Measurements from ENCODE around the gene BCAS1.

DNA sequence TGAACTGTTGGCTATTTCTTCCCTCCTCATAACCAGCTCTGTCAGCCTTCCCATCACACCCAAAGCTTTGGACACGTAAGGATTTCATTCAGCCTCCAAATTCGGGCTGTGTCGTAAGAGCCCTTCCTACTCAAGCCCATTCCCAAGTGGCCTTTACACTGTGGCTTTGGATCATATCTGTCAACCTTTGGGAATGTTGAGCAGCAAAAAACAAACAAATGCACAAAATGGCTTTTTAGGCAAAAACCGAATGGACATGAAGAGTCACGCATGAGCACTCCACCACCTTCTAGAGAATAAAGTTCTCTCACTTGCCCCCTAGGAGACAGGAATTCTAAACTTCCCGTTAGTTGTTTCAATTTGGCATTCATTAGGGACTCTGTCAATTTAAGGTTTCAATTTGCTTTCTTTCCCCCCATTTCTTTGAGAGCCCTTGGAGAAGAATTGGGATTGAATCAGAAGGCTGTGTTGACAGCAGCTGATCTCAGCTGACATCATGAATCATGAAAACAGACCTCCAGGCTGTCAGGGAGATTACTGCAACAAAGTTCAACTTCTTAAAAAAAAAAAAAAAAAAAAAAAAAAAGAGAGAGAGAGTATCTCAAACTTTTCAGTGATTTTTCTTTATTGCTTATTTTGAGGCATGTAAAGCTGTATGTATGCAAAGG is 110.3 kb downstream of the BCAS1 start:
- TF ChIP-seq, protein P1, sequence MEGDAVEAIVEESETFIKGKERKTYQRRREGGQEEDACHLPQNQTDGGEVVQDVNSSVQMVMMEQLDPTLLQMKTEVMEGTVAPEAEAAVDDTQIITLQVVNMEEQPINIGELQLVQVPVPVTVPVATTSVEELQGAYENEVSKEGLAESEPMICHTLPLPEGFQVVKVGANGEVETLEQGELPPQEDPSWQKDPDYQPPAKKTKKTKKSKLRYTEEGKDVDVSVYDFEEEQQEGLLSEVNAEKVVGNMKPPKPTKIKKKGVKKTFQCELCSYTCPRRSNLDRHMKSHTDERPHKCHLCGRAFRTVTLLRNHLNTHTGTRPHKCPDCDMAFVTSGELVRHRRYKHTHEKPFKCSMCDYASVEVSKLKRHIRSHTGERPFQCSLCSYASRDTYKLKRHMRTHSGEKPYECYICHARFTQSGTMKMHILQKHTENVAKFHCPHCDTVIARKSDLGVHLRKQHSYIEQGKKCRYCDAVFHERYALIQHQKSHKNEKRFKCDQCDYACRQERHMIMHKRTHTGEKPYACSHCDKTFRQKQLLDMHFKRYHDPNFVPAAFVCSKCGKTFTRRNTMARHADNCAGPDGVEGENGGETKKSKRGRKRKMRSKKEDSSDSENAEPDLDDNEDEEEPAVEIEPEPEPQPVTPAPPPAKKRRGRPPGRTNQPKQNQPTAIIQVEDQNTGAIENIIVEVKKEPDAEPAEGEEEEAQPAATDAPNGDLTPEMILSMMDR (IDR thresholded peaks at IDR 0.05): no peak
- TF ChIP-seq POLR2A (IDR thresholded peaks at IDR 0.05): no peak
